A549 (cell line): ENCODE data around the gene BOC. TPM values are rescaled to one million over a fixed set of nuclear protein-coding genes. Genes with fewer than 3 reads are reported as not detected.

Experiments used
- ATAC-seq, 2 experiments: fragments of 200-7000 bp in 1 of 2; fragments of >200 bp in 1 of 2; cut with Nextera tagmentation in 1 of 2; cut with Tn5 transposase in 1 of 2; 3 replicates each; pipeline versions ENCODE4 v1.8.0 to v1.9.1; 2018 to 2020; ENCODE audit warnings: mild to moderate bottlenecking in 1 of 2, moderate library complexity in 1 of 2
- CTCF ChIA-PET: fragments of 300-600 bp; sonication (Branson Sonifier 250); formaldehyde crosslinking; extraction: SDS; loops from one replicate; lab custom pipeline; 2021; ENCODE audit warnings: antibody characterized with exemption, inconsistent platforms; lab: Yijun Ruan, JAX
- POLR2A ChIA-PET: fragments of 350-600 bp; formaldehyde crosslinking; extraction: SDS; loops from one replicate; lab custom pipeline; 2021; ENCODE audit warnings: antibody characterized with exemption, inconsistent platforms; lab: Yijun Ruan, JAX
- DNase-seq, 2 experiments: peaks; one replicate each; pipeline versions ENCODE4 v3.0.0 to v3.0.0-alpha.2; 2011 to 2016; ENCODE audit warnings: low read depth in 1 of 2, low spot score in 1 of 2
- FAIRE-seq: peaks from 2 replicates; lab custom pipeline; 2011; peaks lifted over from hg19 to GRCh38; lab: Jason Lieb, UNC
- H3K27ac ChIP-seq, 2 experiments: fragments of >200 bp; sonication (Bioruptor Twin); formaldehyde crosslinking; 3 replicates each; pipeline ENCODE4 v1.5.1; 2016 to 2017
- H3K4me1 ChIP-seq: fragments of >200 bp; sonication (Bioruptor Twin); formaldehyde crosslinking; 3 replicates; pipeline ENCODE4 v1.6.1; 2016
- H3K4me2 ChIP-seq: fragments of >200 bp; sonication (Bioruptor Twin); formaldehyde crosslinking; 3 replicates; pipeline ENCODE4 v1.6.1; 2016
- H3K4me3 ChIP-seq: fragments of >200 bp; sonication (Bioruptor Twin); formaldehyde crosslinking; 3 replicates; pipeline ENCODE4 v1.5.1; 2016
- H3K9me3 ChIP-seq: fragments of >200 bp; sonication (Bioruptor Twin); formaldehyde crosslinking; 3 replicates; pipeline ENCODE4 v1.6.1; 2016
- CBX2 ChIP-seq: fragments of 200-600 bp; sonication (generic); IDR thresholded peaks from 2 replicates; pipeline ENCODE4 v1.6.1; 2016; ENCODE audit warnings: low read depth, mild to moderate bottlenecking, borderline replicate concordance
- FOSL2 ChIP-seq, 2 experiments: fragments of 450-650 bp in 1 of 2; fragments of >200 bp in 1 of 2; sonication (Bioruptor Twin) in 1 of 2; formaldehyde crosslinking; IDR thresholded peaks; 2 replicates each; pipeline versions ENCODE4 v1.5.0 to v1.6.1; 2016 to 2020; ENCODE audit warnings: mild to moderate bottlenecking in 1 of 2, moderate library complexity in 1 of 2
- FOXS1 ChIP-seq: fragments of 250-450 bp; sonication (Bioruptor Pico); IDR thresholded peaks from 2 replicates; pipeline ENCODE4 v1.5.0; 2020; ENCODE audit warnings: mild to moderate bottlenecking, moderate library complexity
- GATA3 ChIP-seq: IDR thresholded peaks from 2 replicates; pipeline ENCODE4 v1.6.1; 2012; ENCODE audit warnings: borderline replicate concordance
- HEYL ChIP-seq: fragments of 250-450 bp; sonication (Bioruptor Pico); IDR thresholded peaks from 2 replicates; pipeline ENCODE4 v1.8.0; 2021; ENCODE audit warnings: mild to moderate bottlenecking, moderate library complexity
- HOXB13 ChIP-seq: fragments of 250-450 bp; sonication (Bioruptor Pico); IDR thresholded peaks from 2 replicates; pipeline ENCODE4 v1.5.0; 2020; ENCODE audit warnings: low read depth, mild to moderate bottlenecking, moderate library complexity
- HOXB5 ChIP-seq: fragments of 250-450 bp; sonication (Bioruptor Pico); IDR thresholded peaks from 2 replicates; pipeline ENCODE4 v1.5.0; 2020; ENCODE audit warnings: mild to moderate bottlenecking, moderate library complexity
- MAZ ChIP-seq: fragments of 150-350 bp; IDR thresholded peaks from 2 replicates; pipeline ENCODE4 v1.6.1; 2014; ENCODE audit warnings: antibody characterized with exemption, low read depth, low read length, borderline replicate concordance
- MYC ChIP-seq: IDR thresholded peaks from 2 replicates; pipeline ENCODE4 v1.6.1; 2012; ENCODE audit warnings: mild to moderate bottlenecking, inconsistent platforms, low read length, improper control_type of control experiment, borderline replicate concordance
- POLR2A ChIP-seq: IDR thresholded peaks from 2 replicates; pipeline ENCODE4 v1.6.1; 2012; ENCODE audit warnings: mild to moderate bottlenecking, low read length
- POLR2AphosphoS2 ChIP-seq: conservative IDR thresholded peaks from 2 replicates; pipeline ENCODE4 v1.6.1; 2012; ENCODE audit warnings: low read length, improper control_type of control experiment, inconsistent platforms
- RNF2 ChIP-seq: fragments of 200-600 bp; sonication (generic); IDR thresholded peaks from 2 replicates; pipeline ENCODE4 v1.6.1; 2016; ENCODE audit warnings: low read depth, mild to moderate bottlenecking, antibody characterized with exemption, moderate library complexity, borderline replicate concordance
- TFCP2L1 ChIP-seq: fragments of 250-450 bp; sonication (Bioruptor Pico); IDR thresholded peaks from 2 replicates; pipeline ENCODE4 v1.5.0; 2021; ENCODE audit warnings: mild to moderate bottlenecking
- ZC3H11A ChIP-seq: fragments of 450-650 bp; IDR thresholded peaks from 2 replicates; pipeline ENCODE4 v1.6.1; 2014; ENCODE audit warnings: antibody characterized with exemption, mild to moderate bottlenecking
- WGBS: methylation state at CpG from one replicate; pipeline ENCODE4 v1.1.6; 2017; ENCODE audit errors: missing lambda C conversion rate; 5-methylcytosine and 5-hydroxymethylcytosine counted together
- polyA plus RNA-seq, 4 experiments: library from polyadenylated mRNA; depleted of rRNA in 3 of 4; stranded (reverse); fragments of >200 nt; fragmentation: RNase III in 1 of 4; extraction: RNeasy Plus Mini Kit Qiagen cat#74134 plus additional on column Dnase treatment in 1 of 4; gene quantifications; 2 replicates in 3 of 4; 3 replicates in 1 of 4; pipeline ENCODE4 v1.2.3, GENCODE V29; 2011 to 2017
- TF ChIP-seq, protein P1 (sequence below): IDR thresholded peaks from 2 replicates; pipeline ENCODE4 v1.6.1; 2012; ENCODE audit warnings: low read depth, borderline replicate concordance
- TF ChIP-seq, protein P2 (sequence below): fragments of >200 bp; sonication (Bioruptor Twin); formaldehyde crosslinking; IDR thresholded peaks from 3 replicates; pipeline ENCODE4 v1.5.1; 2016
- TF ChIP-seq, protein P3 (sequence below): fragments of 150-350 bp; IDR thresholded peaks from 2 replicates; pipeline ENCODE4 v1.6.1; 2014; ENCODE audit warnings: low read depth, mild to moderate bottlenecking, low read length
- TF ChIP-seq, protein P4 (sequence below): IDR thresholded peaks from 2 replicates; pipeline ENCODE4 v1.6.1; 2012
- TF ChIP-seq, protein P5 (sequence below): fragments of 450-650 bp; IDR thresholded peaks from 2 replicates; pipeline ENCODE4 v1.6.1; 2014; ENCODE audit warnings: antibody characterized with exemption
- TF ChIP-seq, protein P6 (sequence below): fragments of >200 bp; sonication (Bioruptor Twin); formaldehyde crosslinking; IDR thresholded peaks from 2 replicates; pipeline ENCODE4 v1.6.1; 2016

The BOC gene
- polyA plus RNA-seq, 2 of the 4 experiments (the other 2 are of a cell fraction), result 4.0 TPM

DNA sequence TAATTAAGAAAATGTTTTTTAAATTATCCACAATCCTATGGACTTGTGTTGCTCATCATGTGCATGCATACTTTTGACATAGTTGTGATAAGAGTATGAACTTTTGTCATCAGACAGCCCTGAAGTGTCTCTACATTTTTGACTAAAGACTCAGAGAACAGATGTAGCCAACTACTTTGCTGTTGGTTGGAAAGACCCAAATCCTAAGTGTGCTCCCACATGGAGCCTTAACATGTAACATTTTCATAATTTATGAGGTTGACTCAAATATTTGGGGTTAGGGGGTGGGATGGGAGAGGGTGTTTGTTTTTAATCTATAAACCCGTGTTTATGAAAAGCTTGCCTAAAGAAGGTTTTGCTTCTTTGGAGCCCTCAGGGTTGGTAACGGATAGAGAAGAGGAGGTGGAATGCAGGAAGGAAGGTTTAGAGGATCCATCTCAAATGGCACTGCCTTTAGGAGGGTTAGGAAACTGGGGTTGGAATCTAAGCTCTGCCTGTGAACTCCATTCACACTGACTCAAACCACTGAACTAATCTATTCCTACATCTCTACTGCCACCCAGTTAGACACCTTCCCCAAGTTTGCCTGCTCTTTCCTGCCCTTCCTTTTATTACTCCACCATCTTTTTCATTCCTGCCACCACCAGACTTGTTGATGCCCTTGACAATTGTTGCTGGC is 3.7 kb downstream of the BOC start (continued):
- TF ChIP-seq TFCP2L1 (CRISPR knock-in tag) (no peak), HOXB5 (CRISPR knock-in tag) (no peak), CBX2 (no peak)

DNA sequence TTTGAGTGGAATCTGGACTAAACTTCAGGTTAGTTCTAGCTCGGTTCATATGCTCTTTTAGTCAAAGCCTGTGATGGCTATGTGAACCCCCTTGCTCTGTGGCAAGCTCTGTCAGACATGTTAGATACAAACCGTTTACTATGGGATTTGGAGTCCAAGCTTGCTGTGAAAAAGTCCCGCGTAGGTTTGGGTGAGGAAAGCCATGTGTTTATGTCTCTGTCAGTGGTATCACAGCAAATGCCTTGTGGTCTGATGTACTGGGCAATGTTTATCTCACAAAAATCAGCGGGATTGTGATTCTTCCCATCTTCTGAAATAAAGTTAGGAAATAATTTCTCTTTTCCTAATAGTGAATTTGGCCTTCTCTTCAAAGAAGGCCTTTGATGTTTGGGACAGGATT is 5.0 kb downstream of the BOC start:
- Histone ChIP-seq H3K4me3 (no peak overlapping the region), H3K27ac (no peak overlapping the region), H3K4me1 (peaks cover 7% of the 10 kb centered on the region; the same call in 2 of the 3 replicates), H3K4me2 (no peak overlapping the region), H3K9me3 (no peaks in the 10 kb centered on the region)
- ATAC-seq (no peak), DNase-seq (no peak), FAIRE-seq (no peak)
- CTCF ChIA-PET, result interaction anchor here (0.6 to 1.6 kb wide), 4 partner anchors 11 to 165 kb away, joined by 3 read pairs; no protein-coding TSS in a partner anchor
- POLR2A ChIA-PET, result no interaction called here
- WGBS, result 88% methylated on average over 5 of the region's 5 CpGs
- no peak for TF ChIP-seq HOXB13 (CRISPR knock-in tag)
- TF ChIP-seq POLR2AphosphoS2, result no peak
- TF ChIP-seq, protein P1, sequence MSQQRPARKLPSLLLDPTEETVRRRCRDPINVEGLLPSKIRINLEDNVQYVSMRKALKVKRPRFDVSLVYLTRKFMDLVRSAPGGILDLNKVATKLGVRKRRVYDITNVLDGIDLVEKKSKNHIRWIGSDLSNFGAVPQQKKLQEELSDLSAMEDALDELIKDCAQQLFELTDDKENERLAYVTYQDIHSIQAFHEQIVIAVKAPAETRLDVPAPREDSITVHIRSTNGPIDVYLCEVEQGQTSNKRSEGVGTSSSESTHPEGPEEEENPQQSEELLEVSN, result no peak
- TF ChIP-seq, protein P2, sequence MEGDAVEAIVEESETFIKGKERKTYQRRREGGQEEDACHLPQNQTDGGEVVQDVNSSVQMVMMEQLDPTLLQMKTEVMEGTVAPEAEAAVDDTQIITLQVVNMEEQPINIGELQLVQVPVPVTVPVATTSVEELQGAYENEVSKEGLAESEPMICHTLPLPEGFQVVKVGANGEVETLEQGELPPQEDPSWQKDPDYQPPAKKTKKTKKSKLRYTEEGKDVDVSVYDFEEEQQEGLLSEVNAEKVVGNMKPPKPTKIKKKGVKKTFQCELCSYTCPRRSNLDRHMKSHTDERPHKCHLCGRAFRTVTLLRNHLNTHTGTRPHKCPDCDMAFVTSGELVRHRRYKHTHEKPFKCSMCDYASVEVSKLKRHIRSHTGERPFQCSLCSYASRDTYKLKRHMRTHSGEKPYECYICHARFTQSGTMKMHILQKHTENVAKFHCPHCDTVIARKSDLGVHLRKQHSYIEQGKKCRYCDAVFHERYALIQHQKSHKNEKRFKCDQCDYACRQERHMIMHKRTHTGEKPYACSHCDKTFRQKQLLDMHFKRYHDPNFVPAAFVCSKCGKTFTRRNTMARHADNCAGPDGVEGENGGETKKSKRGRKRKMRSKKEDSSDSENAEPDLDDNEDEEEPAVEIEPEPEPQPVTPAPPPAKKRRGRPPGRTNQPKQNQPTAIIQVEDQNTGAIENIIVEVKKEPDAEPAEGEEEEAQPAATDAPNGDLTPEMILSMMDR, result no peak
- no peak for TF ChIP-seq RNF2
- TF ChIP-seq, protein P3, sequence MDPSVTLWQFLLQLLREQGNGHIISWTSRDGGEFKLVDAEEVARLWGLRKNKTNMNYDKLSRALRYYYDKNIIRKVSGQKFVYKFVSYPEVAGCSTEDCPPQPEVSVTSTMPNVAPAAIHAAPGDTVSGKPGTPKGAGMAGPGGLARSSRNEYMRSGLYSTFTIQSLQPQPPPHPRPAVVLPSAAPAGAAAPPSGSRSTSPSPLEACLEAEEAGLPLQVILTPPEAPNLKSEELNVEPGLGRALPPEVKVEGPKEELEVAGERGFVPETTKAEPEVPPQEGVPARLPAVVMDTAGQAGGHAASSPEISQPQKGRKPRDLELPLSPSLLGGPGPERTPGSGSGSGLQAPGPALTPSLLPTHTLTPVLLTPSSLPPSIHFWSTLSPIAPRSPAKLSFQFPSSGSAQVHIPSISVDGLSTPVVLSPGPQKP, result no peak
- TF ChIP-seq MAZ, result no peak
- no peak for TF ChIP-seq FOXS1 (CRISPR knock-in tag)
- no peak for TF ChIP-seq MYC
- TF ChIP-seq TFCP2L1 (CRISPR knock-in tag), result no peak
- no peak for TF ChIP-seq ZC3H11A
- TF ChIP-seq, protein P4, sequence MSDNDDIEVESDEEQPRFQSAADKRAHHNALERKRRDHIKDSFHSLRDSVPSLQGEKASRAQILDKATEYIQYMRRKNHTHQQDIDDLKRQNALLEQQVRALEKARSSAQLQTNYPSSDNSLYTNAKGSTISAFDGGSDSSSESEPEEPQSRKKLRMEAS, result no peak
- TF ChIP-seq HEYL (CRISPR knock-in tag), result no peak
- TF ChIP-seq POLR2A, result no peak
- no peak for TF ChIP-seq FOSL2 (IDR thresholded peaks at IDR 0.05)
- no peak for TF ChIP-seq FOSL2 (CRISPR knock-in tag; IDR thresholded peaks at IDR 0.05)
- TF ChIP-seq GATA3, result no peak
- TF ChIP-seq, protein P5, sequence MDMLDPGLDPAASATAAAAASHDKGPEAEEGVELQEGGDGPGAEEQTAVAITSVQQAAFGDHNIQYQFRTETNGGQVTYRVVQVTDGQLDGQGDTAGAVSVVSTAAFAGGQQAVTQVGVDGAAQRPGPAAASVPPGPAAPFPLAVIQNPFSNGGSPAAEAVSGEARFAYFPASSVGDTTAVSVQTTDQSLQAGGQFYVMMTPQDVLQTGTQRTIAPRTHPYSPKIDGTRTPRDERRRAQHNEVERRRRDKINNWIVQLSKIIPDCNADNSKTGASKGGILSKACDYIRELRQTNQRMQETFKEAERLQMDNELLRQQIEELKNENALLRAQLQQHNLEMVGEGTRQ, result no peak

DNA sequence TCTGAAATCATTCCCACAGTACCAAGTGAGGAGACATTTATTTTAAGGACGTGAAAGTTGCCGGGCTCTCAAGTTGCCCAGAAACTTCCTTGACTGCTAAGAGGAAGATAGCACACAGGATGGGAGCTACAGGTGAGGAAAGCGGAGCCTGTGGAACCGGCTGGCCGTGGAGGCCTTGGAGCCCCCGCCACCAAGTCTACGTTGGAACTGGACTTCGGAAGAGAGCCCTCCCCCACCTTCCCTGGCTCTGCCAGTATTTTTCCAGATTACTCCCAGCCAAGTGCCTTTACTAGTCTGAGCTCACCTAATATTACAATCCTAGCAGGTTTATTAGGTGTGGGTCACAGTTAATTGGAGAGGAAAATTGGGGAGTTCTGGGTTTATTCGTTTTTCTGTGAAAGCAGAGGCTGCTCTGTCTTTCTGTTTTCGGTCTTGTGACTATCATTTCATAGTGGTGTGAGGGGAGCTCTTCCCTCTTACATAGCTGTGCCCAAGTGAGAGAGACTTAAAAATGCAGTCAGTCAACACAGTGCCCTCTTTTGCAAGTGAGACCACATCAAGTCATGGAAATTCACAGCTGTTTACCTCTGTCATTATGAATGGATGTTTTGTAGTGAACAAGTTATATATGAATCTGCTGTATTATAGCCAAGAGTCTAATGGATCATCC is 6.8 kb downstream of the BOC start:
- FAIRE-seq (no peak), DNase-seq (no peak), ATAC-seq (no peak)
- H3K9me3 ChIP-seq, result no peaks in the 10 kb centered on the region
- H3K4me3 ChIP-seq, result no peak overlapping the region
- no peak overlapping the region for H3K27ac ChIP-seq
- 89% methylated on average over 10 of the region's 10 CpGs for WGBS
- ChIA-PET POLR2A (no interaction called here), CTCF (interaction anchor here (1.7 to 1.9 kb wide), 2 partner anchors 167 to 183 kb away, joined by 4 to 5 read pairs; no protein-coding TSS in a partner anchor)
- H3K4me1 ChIP-seq, result peaks cover under 1% of the 10 kb centered on the region; the same call in 2 of the 3 replicates
- TF ChIP-seq HEYL (CRISPR knock-in tag), result no peak
- TF ChIP-seq, protein P6, sequence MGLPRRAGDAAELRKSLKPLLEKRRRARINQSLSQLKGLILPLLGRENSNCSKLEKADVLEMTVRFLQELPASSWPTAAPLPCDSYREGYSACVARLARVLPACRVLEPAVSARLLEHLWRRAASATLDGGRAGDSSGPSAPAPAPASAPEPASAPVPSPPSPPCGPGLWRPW, result no peak
- no peak for TF ChIP-seq RNF2
- no peak for TF ChIP-seq POLR2A
- no peak overlapping the region for H3K4me2 ChIP-seq
